GM18519 (cell line): Measurements from ENCODE around the gene BORCS6.
A peak's percentile ranks its signal among the peaks of the same experiment; 100 is the strongest.

Source experiments
- ATAC-seq: cut with Tn5 transposase; IDR thresholded peaks from one replicate; pipeline ENCODE4 v1.9.1; 2021; ENCODE audit warnings: mild to moderate bottlenecking, moderate library complexity; ENCODE audit not compliant: unreplicated experiment, low FRiP score

Gene BORCS6

GRCh38 chr17:8212312-8213180 is 22.6 kb upstream of the BORCS6 start:
- no peak for ATAC-seq

- ATAC-seq = no peak
Observed at GRCh38 chr17:8210761-8211458, 20.9 kb upstream of the BORCS6 start.

- peak; percentile 56 for ATAC-seq
Observed at GRCh38 chr17:8209907-8210760, 20.2 kb upstream of the BORCS6 start, which contains the start of gene AURKB. TSS of gene AURKB (minus strand) at chr17:8210575. CDS start at chr17:8210224, 351 bp downstream.

GRCh38 chr17:8206536-8206935 is 16.6 kb upstream of the BORCS6 start:
- no peak for ATAC-seq

GRCh38 chr17:8204761-8205555 is 15.0 kb upstream of the BORCS6 start:
- no peak for ATAC-seq

GRCh38 chr17:8192070-8192815 is 2.3 kb upstream of the BORCS6 start:
- no peak for ATAC-seq

GRCh38 chr17:8190506-8190905 is 526 bp upstream of the BORCS6 start:
- ATAC-seq = no peak

- no peak for ATAC-seq
Observed at GRCh38 chr17:8189041-8189710, 804 bp downstream of the BORCS6 start.

GRCh38 chr17:8188263-8188839 is 1.6 kb downstream of the BORCS6 start:
- ATAC-seq = no peak

- ATAC-seq = no peak
Observed at GRCh38 chr17:8187517-8188262, 2.3 kb downstream of the BORCS6 start.

- ATAC-seq = no peak
Observed at GRCh38 chr17:8186787-8187516, 3.0 kb downstream of the BORCS6 start.

- ATAC-seq = no peak
Observed at GRCh38 chr17:8186446-8186786, 3.6 kb downstream of the BORCS6 start.

GRCh38 chr17:8185582-8186445 is 4.2 kb downstream of the BORCS6 start:
- ATAC-seq = no peak

- ATAC-seq = no peak
Observed at GRCh38 chr17:8176998-8177731, 12.8 kb downstream of the BORCS6 start.

- ATAC-seq = no peak
Observed at GRCh38 chr17:8176197-8176940, 13.6 kb downstream of the BORCS6 start, which contains the start of gene TMEM107. TSS of gene TMEM107 (minus strand) at chr17:8176380. CDS start at chr17:8176286, 94 bp downstream.
